CD4-positive, alpha-beta T cell treated with Interferon alpha-2 for 1 hour (primary cell): ENCODE data around the gene SPAG9.
A peak's percentile ranks its signal among the peaks of the same experiment; 100 is the strongest.

Source experiments
- DNase-seq, 2 donors: peaks; one replicate each; pipeline ENCODE4 v3.0.0-alpha.2; 2020 to 2022

SPAG9 gene

DNA sequence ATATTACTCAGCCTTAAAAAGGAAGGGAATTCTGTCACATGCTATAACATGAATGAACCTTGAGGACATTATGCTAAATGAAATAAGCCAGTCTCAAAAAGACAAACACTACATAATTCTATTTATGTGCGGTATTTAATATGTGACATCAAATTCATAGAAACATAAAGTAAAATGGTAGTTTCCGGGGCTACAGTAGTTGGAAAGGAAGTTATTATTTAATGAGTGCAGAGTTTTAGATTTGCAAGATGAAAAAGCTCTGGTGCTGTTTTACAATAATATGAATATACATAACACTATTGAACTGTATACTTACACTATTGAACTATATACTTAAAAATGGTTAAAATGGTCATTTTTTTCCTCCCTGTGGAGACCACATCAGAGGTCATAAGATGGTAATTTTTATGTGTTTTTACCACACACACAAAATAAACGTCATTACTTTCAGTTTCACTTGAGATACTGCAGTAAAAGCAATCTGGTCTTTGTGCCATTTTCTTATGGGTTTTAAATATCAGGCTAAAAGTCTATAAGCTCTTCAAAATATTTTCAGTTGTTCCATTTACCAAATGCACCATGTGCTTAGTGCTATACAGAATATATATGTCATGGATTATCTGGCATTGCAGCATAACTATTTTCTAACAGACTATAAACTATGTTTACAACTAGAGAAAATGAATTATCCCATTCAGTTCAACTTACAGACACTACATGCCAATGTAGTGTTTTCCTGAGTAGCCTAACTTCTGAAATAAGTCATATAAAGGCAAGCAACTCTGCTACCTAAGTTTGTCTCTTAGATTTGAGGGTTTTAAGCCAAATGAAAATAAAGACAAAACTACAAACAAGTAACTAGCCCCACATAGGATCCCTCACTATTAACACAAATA, 90.9 kb downstream of the SPAG9 start:
- DNase-seq, result peak in 1 of 2 donors; percentile 73

DNA sequence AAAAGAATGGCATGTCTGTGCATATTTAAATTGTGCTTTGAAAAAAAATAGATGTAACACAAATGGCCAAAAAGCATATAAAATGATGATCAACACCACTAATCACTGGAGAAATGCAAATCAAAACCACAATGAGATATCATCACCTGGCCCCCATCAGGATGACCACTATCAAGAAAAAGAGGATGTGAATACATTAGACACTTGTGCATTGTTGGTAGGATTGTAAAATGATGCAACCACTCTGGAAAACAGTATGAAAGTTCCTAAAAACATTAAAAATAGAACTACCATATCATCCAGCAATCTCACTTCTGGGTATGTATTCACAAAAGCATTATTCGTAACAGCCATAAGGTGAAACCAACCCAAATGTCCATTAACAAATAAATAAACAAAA, 91.5 kb downstream of the SPAG9 start:
- no peak for DNase-seq

DNA sequence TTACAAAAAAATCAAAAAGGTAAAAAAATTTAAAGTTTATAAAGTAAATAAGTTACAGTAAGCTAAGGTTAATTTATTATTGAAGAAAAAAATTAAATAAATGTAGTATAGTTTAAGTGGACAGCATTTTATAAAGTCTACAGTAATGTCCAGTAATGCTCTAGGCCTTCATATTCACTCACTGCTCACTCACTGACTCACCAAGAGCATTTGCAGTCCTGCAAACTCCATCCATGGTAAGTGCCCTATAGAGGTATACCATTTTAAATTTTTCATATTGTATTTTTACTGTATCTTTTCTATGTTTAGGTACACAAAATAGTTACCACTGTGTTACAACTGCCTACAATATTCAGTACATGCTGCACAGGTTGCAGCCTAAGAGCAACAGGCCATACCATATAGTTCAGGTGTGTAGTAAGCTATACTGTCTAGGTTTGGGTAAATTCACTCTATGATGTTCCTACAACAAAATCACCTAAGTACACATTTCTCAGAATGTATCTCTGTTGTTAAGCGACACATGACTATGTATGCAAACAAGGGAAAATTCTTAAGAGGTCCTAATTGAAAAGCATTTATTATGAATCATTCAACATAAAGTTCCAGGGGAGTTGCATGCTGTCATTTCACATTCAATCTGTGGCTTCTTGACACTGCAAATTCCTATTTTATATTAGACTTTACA, 92.3 kb downstream of the SPAG9 start:
- DNase-seq, result no peak

DNA sequence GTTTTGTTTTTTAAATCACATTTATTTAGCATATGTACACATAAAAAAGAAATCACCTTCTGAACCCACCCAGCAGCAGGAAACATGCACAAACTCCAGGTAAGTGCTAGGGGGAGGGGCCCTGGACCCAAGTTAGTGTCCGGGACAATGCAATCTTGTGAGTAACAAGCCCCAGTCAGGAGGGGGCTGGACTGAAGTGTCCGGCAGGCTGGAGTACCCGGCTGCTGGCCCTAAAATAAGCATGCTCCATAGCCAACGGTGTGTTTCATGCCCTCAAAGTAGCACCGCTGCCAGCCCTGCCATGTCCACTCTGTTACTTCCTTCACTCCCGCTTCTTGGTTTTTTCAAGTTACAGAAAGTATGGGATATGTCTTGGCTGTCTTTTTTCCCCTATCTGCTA, 102.1 kb downstream of the SPAG9 start:
- no peak for DNase-seq

DNA sequence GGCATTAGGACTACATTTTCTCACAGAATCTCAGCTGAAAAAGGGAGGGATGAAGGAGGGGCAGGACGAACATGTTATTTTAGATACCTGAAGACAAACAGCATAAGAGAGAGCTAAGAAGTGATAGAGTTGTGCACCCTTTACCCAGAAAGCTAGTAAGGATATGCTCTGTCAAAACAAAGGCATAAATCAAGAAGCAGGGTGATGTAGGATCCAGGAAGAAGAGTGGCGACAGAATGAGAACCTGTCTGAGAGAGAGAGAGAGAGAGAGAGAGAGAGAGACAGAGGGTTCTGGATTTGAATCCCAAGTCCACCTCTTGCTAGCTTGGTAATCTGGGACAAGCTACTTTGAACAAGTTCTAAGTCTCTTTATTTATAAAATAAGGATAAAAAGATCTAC, 103.4 kb downstream of the SPAG9 start:
- no peak for DNase-seq

DNA sequence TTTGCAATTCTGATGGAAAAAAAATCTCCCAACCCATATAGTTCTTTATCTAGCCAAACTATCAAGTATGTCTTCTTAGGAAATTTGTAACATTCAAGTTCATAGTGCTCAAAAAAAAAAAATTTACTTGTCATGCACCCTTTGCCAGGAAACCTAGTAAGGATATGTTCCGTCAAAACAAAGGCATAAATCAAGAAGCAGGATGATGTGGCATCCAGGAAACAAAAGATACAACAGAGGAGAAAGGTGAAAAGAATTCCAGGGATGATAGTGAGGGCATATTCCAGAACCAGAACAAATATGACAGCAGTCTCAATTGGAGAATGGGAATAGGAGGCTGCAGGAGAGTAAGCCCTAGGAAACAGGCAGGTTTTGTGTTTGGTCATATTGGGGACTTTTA, 104.6 kb downstream of the SPAG9 start:
- no peak for DNase-seq

DNA sequence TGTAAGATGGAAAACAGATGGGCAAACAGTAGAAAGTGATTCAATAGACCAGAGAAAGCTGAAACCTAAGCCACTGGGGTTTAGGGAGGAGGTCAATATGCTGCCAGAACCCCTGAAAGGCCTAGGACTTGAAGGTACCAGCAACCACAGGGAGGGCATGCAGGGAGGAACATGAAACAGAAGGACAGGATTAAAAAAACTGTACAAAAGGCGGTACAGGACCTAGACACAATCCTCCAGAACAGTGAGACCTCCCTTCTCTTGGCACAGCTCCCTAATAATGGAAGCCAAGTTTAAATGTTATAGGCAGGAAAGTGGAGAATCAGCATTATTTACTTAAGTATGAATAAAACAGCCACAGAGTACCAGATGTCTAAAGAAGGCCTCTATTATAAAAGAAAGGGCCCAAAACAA, 105.5 kb downstream of the SPAG9 start:
- no peak for DNase-seq

DNA sequence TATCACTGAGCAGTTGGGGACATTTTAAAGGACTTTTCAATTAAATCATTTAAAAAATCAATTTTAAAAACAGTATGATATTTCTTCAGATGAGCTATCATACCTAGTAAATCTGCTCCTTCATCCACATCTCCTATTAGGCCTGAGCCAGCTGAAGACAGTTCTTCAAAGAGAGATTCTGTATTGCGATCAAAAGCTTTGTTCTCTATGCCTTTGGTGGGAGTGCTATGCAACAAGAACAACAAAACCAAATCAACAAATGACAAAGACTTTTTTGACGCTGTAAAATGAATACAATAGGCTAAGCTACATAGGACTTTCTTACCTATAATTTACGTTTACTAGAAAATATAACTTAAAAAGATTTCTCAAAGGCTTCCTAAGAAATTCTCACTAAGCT, 106.5 kb downstream of the SPAG9 start:
- DNase-seq, result no peak

DNA sequence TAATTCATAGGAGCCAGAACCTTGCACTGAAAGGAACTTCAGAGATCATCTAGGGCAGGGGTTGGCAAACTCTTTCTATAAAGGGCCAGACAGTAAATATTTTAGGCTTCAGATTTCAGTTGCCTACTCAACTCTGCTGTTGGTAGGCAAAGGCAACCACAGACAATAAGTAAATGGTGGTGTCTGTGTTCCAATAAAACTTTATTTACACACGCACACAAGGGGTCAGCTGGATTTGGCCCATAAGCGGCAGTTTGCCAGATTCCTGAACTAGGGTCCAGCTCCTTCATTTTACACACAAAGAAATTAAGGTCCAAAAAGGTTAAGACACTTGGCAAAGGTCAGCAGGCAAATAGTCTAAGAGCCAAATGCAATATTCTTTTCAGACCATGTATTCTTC, 107.3 kb downstream of the SPAG9 start:
- DNase-seq, result no peak

DNA sequence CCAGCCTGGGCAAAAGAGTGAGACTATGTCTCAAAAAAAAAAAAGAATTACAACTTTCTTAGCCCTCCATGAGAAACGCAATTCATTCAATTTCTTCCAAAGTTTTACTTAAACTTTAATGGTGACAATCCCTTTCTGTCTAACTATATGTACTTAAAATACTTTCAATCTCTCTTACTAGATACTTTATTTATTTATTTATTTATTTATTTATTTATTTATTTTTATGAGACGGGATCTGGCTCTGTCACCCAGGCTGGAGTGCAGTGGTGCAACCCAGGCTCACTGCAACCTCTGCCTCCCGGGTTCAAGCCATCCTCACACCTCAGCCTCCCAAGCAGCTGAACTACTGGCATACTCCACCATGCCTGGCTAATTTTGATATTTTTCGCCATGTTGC, 108.1 kb downstream of the SPAG9 start:
- DNase-seq, result no peak

DNA sequence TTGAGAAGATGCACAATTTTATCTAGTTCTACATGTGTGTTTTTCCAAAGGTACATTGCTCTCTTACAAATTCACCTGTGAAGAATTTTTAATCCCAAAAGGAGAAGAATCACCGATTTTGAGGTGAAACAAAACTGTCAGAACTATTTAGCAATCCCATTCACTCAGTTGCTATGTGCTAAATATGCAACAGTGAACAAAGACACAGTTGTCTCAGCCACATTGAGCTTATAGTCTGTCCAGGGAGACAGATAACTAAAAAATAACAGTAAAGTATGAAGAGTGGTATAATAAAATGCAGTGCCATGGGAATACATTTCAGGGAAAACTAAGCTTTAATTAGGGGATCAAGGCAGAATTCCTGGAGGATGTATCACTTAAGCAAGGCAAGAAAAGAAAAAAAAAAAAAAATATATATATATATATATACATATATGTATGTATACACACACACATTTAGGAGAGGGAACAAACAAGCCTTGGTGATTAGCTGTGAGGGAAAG, 110.4 kb downstream of the SPAG9 start:
- no peak for DNase-seq

DNA sequence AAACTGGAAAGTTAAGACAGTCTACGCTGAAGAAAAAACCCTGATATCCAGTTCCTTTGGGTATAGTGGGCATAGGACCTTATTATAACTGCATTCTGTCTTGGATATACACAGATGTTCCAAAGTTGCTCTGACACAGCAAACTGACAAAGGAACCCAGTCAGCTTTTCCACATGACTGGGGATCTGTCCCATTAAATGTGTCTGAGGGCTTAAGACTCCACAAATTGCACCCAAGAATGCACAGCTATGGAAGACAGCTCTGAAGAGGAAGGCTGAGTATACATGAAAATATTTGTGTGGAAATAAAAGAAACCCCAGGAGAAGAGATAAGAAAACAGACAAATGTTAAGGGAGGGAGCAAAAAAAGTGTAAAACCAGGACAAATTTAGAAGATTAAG, 114.1 kb downstream of the SPAG9 start:
- no peak for DNase-seq

DNA sequence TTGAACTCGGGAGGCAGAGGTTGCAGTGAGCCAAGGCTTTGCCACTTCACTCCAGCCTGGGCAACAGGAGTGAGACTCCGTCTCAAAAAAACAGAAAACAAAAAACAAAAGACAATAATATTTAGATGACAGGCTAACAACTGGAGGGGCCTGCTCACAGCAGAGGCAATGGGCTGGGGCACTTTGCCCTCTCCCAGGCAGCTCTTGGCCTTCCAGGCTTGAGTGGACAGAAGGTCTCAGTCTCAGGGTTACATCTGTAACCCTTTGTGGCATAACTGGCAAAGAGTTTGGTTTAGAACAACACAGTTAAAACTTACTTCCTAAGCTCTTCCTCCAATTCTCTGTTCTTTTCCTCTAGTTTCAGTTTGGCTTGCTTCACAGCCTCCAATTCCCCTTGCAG, 114.9 kb downstream of the SPAG9 start:
- DNase-seq, result no peak

DNA sequence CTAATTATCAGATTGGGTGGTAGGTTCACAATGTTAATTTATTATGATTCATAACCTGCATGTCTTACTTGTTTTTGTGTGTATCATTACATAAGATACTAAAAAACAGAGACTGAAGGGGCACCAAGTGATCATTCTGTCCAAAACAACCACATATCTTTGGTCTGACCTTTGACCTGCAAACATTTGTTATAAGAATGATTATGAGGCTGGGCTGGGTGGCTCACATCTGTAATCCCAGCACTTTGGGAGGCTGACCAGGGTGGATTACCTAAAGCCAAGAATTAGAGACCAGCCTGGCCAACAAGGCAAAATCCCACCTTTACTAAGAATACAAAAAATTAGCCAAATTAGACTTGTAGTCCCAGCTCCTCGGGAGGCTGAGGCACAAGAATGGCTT, 116.4 kb downstream of the SPAG9 start:
- no peak for DNase-seq

DNA sequence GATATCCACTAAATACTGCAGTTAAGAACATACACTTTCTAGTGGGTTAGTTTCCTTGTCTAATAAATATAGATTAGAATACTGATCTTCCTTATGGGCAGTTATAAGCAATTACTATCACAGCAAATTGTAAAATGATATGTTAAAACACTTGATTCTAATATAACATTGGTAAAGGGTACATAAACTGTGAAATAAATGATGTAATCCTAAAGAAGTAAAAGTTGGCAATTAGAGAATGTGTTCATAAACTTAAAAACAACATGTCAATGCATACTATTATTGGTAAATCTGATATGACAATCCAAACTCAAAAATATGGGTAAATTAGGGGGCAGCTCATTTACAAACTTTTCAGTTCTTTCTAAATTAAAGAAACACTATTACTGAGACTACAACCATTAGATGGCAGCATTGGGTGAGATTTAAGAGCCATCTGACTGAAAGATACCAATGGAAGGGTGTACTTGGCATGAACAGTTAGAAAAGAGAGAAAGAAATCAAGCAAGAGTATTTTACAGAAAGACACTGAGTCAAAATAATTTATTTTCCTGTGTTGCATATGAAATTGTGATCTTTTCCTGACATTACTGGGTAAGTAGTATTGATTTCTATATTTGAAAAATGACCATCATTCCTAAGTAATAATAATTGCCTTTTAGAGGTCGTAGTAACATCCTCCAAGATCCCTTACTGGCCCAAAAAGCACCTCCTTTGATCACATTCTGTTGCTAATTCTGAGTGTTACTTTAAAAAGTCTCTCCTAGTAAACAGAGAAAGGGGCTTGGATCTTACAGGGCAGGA, 119.6 kb downstream of the SPAG9 start:
- peak; percentile 15 to 81 for DNase-seq

DNA sequence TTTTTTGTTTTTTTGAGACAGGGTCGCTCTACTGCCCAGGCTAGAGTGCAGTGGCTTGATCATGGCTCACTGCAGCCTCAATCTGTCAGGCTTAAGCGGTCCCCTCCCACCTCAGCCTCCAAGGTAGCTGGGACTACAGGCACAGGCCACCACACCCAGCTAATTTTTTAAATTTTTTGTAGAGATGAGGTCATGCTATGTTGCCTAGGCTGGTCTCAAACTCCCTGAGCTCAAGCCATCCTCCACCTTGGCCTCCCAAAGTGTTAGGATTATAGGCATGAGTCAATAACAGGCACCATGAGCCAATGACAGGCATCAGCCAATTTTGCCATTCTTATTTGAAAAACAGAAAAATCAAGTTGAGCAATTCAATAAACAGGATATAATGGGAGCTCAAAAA, 125.0 kb downstream of the SPAG9 start:
- no peak for DNase-seq

DNA sequence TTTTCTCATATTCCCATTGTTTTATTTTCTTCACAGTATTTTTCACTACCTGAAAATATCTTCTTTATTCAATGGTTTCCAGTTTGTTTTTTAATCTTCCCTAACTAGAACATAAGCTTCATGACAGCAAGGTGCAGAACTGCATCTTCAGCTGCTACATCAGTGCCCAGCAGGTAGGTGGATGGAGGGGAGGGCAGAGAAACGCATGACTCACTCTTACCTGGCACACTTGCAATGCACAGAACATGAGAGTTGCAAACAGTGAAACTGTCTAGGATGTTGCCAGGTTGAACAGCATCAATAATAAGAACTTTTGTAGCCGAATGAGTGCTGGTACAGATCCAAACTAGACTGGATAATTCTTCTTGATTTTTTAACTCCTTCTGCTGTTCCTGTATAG, 127.1 kb downstream of the SPAG9 start:
- no peak for DNase-seq

DNA sequence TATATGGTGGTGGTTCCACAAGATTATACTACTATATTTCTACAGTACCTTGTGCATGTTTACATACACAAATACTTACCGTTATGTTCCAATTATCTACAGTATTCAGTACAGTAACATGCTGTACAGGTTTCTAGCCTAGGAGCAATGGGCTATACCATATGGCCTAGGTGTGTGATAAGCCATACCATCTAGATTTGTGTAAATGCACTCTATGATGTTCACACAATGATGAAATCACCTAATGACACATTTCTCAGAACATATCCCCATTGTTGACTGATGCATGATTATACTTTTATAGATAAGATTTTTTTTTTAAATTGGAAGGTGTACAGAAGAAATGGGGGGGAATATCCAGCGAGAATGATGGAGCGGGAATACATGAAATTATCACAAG, 131.5 kb downstream of the SPAG9 start:
- no peak for DNase-seq

DNA sequence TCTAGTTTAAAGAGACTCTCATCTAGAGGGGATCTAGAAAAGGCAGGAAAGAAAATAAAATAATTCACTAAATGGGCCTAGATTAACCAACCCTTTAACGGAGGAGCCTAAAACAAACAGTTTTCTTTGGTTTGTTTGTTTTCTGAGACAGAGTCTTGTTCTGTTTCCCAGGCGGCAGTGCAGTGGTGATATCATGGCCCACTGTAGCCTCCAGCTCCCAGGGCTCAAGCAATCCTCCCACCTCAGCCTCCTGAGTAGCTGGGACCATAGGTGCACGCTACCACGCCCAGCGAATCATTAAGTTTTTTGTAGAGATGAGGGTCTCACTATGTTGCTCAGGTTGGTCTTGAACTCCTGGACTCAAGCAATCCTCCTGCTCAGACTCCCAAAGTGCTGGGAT, 132.2 kb downstream of the SPAG9 start:
- no peak for DNase-seq

DNA sequence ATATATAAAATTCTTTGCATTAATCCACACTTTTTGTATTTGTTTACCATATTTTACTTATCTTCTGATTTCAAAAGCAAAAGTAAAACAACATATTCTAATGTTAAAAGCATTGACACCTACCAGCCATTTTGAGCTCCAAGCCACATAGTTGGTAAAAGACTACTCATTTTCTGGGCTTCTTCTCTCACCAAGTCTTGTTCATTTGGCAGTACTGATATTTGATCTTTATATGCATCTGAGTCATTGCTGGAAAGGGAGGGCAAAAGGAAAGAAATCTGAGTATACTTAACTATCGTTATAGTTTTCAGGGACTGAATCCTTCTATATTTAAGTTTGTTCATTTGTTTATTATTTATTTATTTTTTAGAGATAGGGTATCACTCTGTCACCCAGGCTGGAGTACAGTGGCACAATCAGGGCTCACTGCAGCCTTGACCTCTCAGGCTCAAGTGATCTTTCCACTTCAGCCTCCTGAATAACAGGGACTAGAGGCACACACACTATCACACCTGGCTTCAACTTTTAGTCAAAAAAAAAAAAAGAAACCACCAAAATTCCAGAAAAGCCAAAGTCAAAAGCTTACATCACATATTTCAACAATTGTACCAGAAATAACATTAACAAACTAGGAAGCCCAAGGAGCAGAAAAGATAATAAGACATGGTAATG, 133.5 kb downstream of the SPAG9 start:
- DNase-seq, result no peak

DNA sequence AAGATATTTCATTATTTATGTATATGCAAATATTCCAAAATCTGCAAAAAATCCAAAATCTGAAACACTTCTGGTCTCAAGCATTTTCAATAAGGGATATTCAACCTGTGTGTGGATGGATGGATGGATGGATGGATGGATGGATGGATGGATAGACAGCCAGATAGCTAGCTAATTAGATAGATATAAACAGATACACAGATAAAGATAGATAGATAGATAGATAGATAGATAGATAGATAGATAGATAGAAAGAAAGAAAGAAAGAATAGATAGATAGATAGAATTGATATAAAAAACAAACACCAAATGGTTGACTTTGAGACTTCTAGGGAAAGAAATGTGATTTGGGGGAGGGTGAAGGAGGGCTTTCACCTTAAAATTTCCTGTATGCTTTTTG, 139.4 kb downstream of the SPAG9 start:
- DNase-seq, result no peak

DNA sequence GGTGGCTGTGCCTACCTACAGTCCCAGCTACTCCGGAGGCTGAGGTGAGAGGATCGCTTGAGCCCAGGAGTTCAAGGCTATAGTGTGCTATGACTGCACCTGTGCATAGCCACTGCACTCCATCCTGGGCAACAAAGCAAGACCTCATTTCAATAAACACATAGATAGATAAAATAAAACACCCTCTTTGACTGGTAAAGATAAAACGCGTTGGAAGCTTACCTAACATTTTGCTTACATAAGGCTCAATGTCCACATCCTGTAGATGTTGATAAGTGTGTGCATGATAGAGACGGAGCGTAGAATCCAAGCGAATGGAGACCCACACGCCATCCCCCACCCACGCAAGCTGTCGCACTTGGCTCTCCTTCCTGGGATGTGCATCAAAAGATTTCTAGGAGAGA, 141.1 kb downstream of the SPAG9 start:
- no peak for DNase-seq
